DOHH2 (cell line): ENCODE results near the gene TTYH1.

ENCODE experiments used
- CTCF ChIP-seq: fragments of 200-600 bp; sonication (generic); IDR thresholded peaks from one replicate; pipeline ENCODE4 v1.5.1; 2014; ENCODE audit warnings: antibody characterized with exemption, mild to moderate bottlenecking, low read depth, low read length; ENCODE audit not compliant: poor library complexity, severe bottlenecking
- EZH2phosphoT487 ChIP-seq: fragments of 200-600 bp; sonication (generic); IDR thresholded peaks from 2 replicates; pipeline ENCODE4 v1.6.1; 2017; ENCODE audit warnings: borderline replicate concordance, mild to moderate bottlenecking, antibody characterized with exemption, low read length, moderate library complexity, mixed read lengths

DNA sequence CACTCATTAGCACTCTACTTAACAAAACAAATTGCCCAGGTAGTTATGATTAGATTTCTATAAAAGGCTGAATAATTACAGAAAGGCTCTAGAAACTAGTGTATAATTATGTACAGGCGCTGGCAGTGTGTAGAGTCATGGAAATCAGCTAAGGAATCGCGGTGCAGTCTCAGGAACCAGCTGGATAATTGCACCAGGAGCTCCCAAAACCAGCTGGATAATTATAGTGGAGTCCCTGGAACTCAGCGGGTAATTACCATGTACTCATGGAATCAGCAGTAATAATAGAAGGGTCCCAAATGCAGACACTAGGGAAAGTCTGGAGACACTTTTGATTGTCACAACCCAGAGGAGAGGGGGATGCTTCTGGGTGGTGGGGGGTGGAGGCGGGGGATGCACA lies 23.2 kb upstream of the TTYH1 start:
- TF ChIP-seq CTCF (no peak), EZH2phosphoT487 (no peak)
